Choroid plexus epithelial cell (primary cell): ENCODE results near the gene NSF.
A peak's percentile ranks its signal among the peaks of the same experiment; 100 is the strongest.

Experiments used
- DNase-seq: peaks from one replicate; pipeline ENCODE4 v3.0.0-alpha.2; 2010; ENCODE audit warnings: low read depth
- H3K4me3 ChIP-seq: 2 replicates; pipeline ENCODE4 v1.5.1; 2011; ENCODE audit warnings: low read depth, mild to moderate bottlenecking, control low read depth, low read length, moderate library complexity
- CTCF ChIP-seq: conservative IDR thresholded peaks from 2 replicates; pipeline ENCODE4 v1.5.1; 2011; ENCODE audit warnings: low read depth, mild to moderate bottlenecking, control low read depth, inconsistent platforms, low read length, moderate library complexity

NSF gene

GRCh38 chr17:46759141-46759540, 168.7 kb downstream of the NSF start:
- H3K4me3 ChIP-seq = no peak overlapping the region
- no peak for DNase-seq
- TF ChIP-seq CTCF = no peak

- TF ChIP-seq CTCF = no peak
- H3K4me3 ChIP-seq = no peak overlapping the region
- no peak for DNase-seq
Measured at GRCh38 chr17:46763416-46763815, 172.9 kb downstream of the NSF start.

- H3K4me3 ChIP-seq = no peak overlapping the region
- no peak for TF ChIP-seq CTCF
- DNase-seq = no peak
Measured at GRCh38 chr17:46764000-46764708, 173.7 kb downstream of the NSF start.

- peak; percentile 69 for DNase-seq
- H3K4me3 ChIP-seq = no peak overlapping the region
- no peak for TF ChIP-seq CTCF
Measured at GRCh38 chr17:46764709-46765401, 174.4 kb downstream of the NSF start.

GRCh38 chr17:46765453-46765852, 175.0 kb downstream of the NSF start:
- no peak for DNase-seq
- no peak for TF ChIP-seq CTCF
- H3K4me3 ChIP-seq = no peak overlapping the region

- H3K4me3 ChIP-seq = no peak overlapping the region
- no peak for TF ChIP-seq CTCF
- no peak for DNase-seq
Measured at GRCh38 chr17:46766493-46767491, 176.3 kb downstream of the NSF start.
